ENCODE results near the gene POLQ. TPM values are rescaled to one million over a fixed set of nuclear protein-coding genes. Genes with fewer than 3 reads are reported as not detected.

POLQ gene
- total RNA-seq, 1 experiment from 2014 or later: 14.9 TPM

DNA sequence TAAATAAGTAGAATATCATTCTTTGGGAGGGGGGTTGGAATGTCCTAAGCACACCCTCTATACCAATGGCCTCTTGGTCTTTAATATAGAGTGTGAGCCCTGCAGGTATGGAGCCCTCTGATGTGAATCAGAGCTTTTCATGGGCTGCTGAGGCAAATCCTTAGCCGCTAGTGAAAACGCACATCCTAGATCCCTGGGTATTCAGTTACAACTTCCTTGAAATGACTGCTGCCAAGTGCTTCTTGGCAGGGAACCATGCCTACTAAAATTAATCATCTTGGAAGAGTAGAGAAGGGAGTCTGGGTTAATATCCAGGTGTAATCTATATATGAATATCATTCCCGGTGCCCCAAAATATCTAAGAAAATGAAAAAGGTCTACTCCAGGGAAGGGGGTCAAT, 109.1 kb downstream of the POLQ start:
- Mint-ChIP-seq H3K36me3 (peaks cover 34% of the 10 kb centered on the region), H3K9me3 (no peaks in the 10 kb centered on the region), H3K4me3 (no peak overlapping the region), H3K27ac (no peak overlapping the region), H3K4me1 (no peaks in the 10 kb centered on the region), H3K27me3 (ENCODE audit: low read depth) (no peaks in the 10 kb centered on the region)
- no peak for DNase-seq (ENCODE audit: low spot score)
- no peak for ATAC-seq
- ChIA-PET POLR2A (no interaction called here), CTCF (no interaction called here)
- TF ChIP-seq, protein P1, sequence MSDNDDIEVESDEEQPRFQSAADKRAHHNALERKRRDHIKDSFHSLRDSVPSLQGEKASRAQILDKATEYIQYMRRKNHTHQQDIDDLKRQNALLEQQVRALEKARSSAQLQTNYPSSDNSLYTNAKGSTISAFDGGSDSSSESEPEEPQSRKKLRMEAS (CRISPR knock-in tag; IDR thresholded peaks at IDR 0.05): no peak
- no peak for TF ChIP-seq NFATC4 (CRISPR knock-in tag; IDR thresholded peaks at IDR 0.05)
- TF ChIP-seq CREM (CRISPR knock-in tag; IDR thresholded peaks at IDR 0.05): no peak
- TF ChIP-seq, protein P2, sequence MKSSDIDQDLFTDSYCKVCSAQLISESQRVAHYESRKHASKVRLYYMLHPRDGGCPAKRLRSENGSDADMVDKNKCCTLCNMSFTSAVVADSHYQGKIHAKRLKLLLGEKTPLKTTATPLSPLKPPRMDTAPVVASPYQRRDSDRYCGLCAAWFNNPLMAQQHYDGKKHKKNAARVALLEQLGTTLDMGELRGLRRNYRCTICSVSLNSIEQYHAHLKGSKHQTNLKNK (CRISPR knock-in tag; IDR thresholded peaks at IDR 0.05): no peak
- TF ChIP-seq, protein P3, sequence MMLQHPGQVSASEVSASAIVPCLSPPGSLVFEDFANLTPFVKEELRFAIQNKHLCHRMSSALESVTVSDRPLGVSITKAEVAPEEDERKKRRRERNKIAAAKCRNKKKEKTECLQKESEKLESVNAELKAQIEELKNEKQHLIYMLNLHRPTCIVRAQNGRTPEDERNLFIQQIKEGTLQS (CRISPR knock-in tag; conservative IDR thresholded peaks at IDR 0.05): no peak
- TF ChIP-seq, protein P4, sequence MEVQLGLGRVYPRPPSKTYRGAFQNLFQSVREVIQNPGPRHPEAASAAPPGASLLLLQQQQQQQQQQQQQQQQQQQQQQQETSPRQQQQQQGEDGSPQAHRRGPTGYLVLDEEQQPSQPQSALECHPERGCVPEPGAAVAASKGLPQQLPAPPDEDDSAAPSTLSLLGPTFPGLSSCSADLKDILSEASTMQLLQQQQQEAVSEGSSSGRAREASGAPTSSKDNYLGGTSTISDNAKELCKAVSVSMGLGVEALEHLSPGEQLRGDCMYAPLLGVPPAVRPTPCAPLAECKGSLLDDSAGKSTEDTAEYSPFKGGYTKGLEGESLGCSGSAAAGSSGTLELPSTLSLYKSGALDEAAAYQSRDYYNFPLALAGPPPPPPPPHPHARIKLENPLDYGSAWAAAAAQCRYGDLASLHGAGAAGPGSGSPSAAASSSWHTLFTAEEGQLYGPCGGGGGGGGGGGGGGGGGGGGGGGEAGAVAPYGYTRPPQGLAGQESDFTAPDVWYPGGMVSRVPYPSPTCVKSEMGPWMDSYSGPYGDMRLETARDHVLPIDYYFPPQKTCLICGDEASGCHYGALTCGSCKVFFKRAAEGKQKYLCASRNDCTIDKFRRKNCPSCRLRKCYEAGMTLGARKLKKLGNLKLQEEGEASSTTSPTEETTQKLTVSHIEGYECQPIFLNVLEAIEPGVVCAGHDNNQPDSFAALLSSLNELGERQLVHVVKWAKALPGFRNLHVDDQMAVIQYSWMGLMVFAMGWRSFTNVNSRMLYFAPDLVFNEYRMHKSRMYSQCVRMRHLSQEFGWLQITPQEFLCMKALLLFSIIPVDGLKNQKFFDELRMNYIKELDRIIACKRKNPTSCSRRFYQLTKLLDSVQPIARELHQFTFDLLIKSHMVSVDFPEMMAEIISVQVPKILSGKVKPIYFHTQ (CRISPR knock-in tag; IDR thresholded peaks at IDR 0.05): no peak
- no peak for TF ChIP-seq RORB (CRISPR knock-in tag; IDR thresholded peaks at IDR 0.05)
- no peak for TF ChIP-seq TP53 (CRISPR knock-in tag; IDR thresholded peaks at IDR 0.05)
- TF ChIP-seq NFYB (CRISPR knock-in tag; conservative IDR thresholded peaks at IDR 0.05; ENCODE audit: low read depth): no peak
- no peak for TF ChIP-seq ZNF416 (CRISPR knock-in tag; IDR thresholded peaks at IDR 0.05)
- TF ChIP-seq, protein P5, sequence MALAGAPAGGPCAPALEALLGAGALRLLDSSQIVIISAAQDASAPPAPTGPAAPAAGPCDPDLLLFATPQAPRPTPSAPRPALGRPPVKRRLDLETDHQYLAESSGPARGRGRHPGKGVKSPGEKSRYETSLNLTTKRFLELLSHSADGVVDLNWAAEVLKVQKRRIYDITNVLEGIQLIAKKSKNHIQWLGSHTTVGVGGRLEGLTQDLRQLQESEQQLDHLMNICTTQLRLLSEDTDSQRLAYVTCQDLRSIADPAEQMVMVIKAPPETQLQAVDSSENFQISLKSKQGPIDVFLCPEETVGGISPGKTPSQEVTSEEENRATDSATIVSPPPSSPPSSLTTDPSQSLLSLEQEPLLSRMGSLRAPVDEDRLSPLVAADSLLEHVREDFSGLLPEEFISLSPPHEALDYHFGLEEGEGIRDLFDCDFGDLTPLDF (CRISPR knock-in tag; IDR thresholded peaks at IDR 0.05): no peak
- TF ChIP-seq, protein P6, sequence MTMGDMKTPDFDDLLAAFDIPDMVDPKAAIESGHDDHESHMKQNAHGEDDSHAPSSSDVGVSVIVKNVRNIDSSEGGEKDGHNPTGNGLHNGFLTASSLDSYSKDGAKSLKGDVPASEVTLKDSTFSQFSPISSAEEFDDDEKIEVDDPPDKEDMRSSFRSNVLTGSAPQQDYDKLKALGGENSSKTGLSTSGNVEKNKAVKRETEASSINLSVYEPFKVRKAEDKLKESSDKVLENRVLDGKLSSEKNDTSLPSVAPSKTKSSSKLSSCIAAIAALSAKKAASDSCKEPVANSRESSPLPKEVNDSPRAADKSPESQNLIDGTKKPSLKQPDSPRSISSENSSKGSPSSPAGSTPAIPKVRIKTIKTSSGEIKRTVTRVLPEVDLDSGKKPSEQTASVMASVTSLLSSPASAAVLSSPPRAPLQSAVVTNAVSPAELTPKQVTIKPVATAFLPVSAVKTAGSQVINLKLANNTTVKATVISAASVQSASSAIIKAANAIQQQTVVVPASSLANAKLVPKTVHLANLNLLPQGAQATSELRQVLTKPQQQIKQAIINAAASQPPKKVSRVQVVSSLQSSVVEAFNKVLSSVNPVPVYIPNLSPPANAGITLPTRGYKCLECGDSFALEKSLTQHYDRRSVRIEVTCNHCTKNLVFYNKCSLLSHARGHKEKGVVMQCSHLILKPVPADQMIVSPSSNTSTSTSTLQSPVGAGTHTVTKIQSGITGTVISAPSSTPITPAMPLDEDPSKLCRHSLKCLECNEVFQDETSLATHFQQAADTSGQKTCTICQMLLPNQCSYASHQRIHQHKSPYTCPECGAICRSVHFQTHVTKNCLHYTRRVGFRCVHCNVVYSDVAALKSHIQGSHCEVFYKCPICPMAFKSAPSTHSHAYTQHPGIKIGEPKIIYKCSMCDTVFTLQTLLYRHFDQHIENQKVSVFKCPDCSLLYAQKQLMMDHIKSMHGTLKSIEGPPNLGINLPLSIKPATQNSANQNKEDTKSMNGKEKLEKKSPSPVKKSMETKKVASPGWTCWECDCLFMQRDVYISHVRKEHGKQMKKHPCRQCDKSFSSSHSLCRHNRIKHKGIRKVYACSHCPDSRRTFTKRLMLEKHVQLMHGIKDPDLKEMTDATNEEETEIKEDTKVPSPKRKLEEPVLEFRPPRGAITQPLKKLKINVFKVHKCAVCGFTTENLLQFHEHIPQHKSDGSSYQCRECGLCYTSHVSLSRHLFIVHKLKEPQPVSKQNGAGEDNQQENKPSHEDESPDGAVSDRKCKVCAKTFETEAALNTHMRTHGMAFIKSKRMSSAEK (CRISPR knock-in tag; IDR thresholded peaks at IDR 0.05; ENCODE audit: borderline replicate concordance): no peak
- TF ChIP-seq, protein P7, sequence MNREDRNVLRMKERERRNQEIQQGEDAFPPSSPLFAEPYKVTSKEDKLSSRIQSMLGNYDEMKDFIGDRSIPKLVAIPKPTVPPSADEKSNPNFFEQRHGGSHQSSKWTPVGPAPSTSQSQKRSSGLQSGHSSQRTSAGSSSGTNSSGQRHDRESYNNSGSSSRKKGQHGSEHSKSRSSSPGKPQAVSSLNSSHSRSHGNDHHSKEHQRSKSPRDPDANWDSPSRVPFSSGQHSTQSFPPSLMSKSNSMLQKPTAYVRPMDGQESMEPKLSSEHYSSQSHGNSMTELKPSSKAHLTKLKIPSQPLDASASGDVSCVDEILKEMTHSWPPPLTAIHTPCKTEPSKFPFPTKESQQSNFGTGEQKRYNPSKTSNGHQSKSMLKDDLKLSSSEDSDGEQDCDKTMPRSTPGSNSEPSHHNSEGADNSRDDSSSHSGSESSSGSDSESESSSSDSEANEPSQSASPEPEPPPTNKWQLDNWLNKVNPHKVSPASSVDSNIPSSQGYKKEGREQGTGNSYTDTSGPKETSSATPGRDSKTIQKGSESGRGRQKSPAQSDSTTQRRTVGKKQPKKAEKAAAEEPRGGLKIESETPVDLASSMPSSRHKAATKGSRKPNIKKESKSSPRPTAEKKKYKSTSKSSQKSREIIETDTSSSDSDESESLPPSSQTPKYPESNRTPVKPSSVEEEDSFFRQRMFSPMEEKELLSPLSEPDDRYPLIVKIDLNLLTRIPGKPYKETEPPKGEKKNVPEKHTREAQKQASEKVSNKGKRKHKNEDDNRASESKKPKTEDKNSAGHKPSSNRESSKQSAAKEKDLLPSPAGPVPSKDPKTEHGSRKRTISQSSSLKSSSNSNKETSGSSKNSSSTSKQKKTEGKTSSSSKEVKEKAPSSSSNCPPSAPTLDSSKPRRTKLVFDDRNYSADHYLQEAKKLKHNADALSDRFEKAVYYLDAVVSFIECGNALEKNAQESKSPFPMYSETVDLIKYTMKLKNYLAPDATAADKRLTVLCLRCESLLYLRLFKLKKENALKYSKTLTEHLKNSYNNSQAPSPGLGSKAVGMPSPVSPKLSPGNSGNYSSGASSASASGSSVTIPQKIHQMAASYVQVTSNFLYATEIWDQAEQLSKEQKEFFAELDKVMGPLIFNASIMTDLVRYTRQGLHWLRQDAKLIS (CRISPR knock-in tag; IDR thresholded peaks at IDR 0.05; ENCODE audit: borderline replicate concordance): no peak
- TF ChIP-seq, protein P8, sequence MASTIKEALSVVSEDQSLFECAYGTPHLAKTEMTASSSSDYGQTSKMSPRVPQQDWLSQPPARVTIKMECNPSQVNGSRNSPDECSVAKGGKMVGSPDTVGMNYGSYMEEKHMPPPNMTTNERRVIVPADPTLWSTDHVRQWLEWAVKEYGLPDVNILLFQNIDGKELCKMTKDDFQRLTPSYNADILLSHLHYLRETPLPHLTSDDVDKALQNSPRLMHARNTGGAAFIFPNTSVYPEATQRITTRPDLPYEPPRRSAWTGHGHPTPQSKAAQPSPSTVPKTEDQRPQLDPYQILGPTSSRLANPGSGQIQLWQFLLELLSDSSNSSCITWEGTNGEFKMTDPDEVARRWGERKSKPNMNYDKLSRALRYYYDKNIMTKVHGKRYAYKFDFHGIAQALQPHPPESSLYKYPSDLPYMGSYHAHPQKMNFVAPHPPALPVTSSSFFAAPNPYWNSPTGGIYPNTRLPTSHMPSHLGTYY (CRISPR knock-in tag; IDR thresholded peaks at IDR 0.05): no peak
